ENCODE measurements around the gene KRT7. TPM values are rescaled to one million over a fixed set of nuclear protein-coding genes. Genes with fewer than 3 reads are reported as not detected.

KRT7 gene
- 129 and 1,019 TPM in 2 replicates for total RNA-seq

GRCh38 chr12:52232674-52233461, at the start of gene KRT7:
KRT7 (plus strand) TSS chr12:52233243; CDS start chr12:52233297, 54 bp downstream.

GRCh38 chr12:52191841-52192791, 40.9 kb upstream of the KRT7 start, which contains the start of gene KRT80:
KRT80 (minus strand) TSS chr12:52192014; CDS start chr12:52191902, 112 bp downstream.

GRCh38 chr12:52274521-52275120, 41.6 kb downstream of the KRT7 start, which contains the start of gene KRT86:
KRT86 (plus strand) TSS chr12:52274645; CDS start chr12:52301917, 27,272 bp downstream.

GRCh38 chr12:52291267-52291935, 58.4 kb downstream of the KRT7 start, which contains the start of gene KRT81:
KRT81 (minus strand) TSS chr12:52291534; CDS start chr12:52291465, 69 bp downstream.

Other genes starting within 250 kb of the KRT7 start
- gene TAMALIN, start 226.3 kb upstream of the KRT7 start, total RNA-seq = 39.4 and 58.5 TPM in 2 replicates
- gene NR4A1, start 181.8 kb upstream of the KRT7 start, total RNA-seq = 0.38 and 0.98 TPM in 2 replicates
- 41.7 and 45.7 TPM in 2 replicates for gene ATG101, start 163.3 kb upstream of the KRT7 start, total RNA-seq
- 0.19 TPM in 1 of 2 replicates, not detected in the other for gene SMIM41, start 153.5 kb upstream of the KRT7 start, total RNA-seq
- 2.4 and 7.2 TPM in 2 replicates for gene KRT80, start 41.2 kb upstream of the KRT7 start, total RNA-seq
- gene KRT86, start 41.4 kb downstream of the KRT7 start, total RNA-seq = not detected in 2 replicates
- not detected in 2 replicates for gene KRT81, start 58.3 kb downstream of the KRT7 start, total RNA-seq
- gene KRT83, start 88.2 kb downstream of the KRT7 start, total RNA-seq = not detected in 2 replicates
- not detected in 2 replicates for gene KRT85, start 134.2 kb downstream of the KRT7 start, total RNA-seq
- not detected in 2 replicates for gene KRT84, start 152.4 kb downstream of the KRT7 start, total RNA-seq
- not detected in 2 replicates for gene KRT82, start 173.1 kb downstream of the KRT7 start, total RNA-seq
- gene KRT75, start 201.1 kb downstream of the KRT7 start, total RNA-seq = not detected in 2 replicates
- gene KRT6B, start 218.9 kb downstream of the KRT7 start, total RNA-seq = not detected in 2 replicates
- gene KRT6C, start 240.6 kb downstream of the KRT7 start, total RNA-seq = not detected in 2 replicates

Measured in vein endothelial cell (primary cell).